Astrocyte (in vitro differentiated cells and primary cell): ENCODE data around the gene MAPK11. TPM values are rescaled to one million over a fixed set of nuclear protein-coding genes. Genes with fewer than 3 reads are reported as not detected.
A peak's percentile ranks its signal among the peaks of the same experiment; 100 is the strongest.

Source experiments
- DNase-seq: peaks from one replicate; pipeline ENCODE4 v3.0.0-alpha.2; 2010; ENCODE audit warnings: low read depth
- FAIRE-seq: peaks from 2 replicates; lab custom pipeline; 2011; peaks lifted over from hg19 to GRCh38; lab: Jason Lieb, UNC
- H2AFZ ChIP-seq: 2 replicates; pipeline ENCODE4 v1.6.0; 2012; ENCODE audit warnings: low read depth, low read length, inconsistent platforms
- H3K27ac ChIP-seq: 2 replicates; pipeline ENCODE4 v1.5.1; 2011; ENCODE audit warnings: low read depth, low read length, inconsistent platforms
- H3K27me3 ChIP-seq: 2 replicates; pipeline ENCODE4 v1.6.0; 2011; ENCODE audit warnings: low read length, inconsistent platforms; ENCODE audit not compliant: insufficient read depth
- H3K36me3 ChIP-seq: 2 replicates; pipeline ENCODE4 v1.5.1; 2011; ENCODE audit warnings: low read length, inconsistent platforms; ENCODE audit not compliant: insufficient read depth
- H3K4me1 ChIP-seq: 2 replicates; pipeline ENCODE4 v1.5.1; 2011; ENCODE audit warnings: low read length, inconsistent platforms; ENCODE audit not compliant: insufficient read depth
- H3K4me2 ChIP-seq: 2 replicates; pipeline ENCODE4 v1.6.0; 2012; ENCODE audit warnings: low read length, inconsistent platforms
- H3K4me3 ChIP-seq: 2 replicates; pipeline ENCODE4 v1.5.1; 2011; ENCODE audit warnings: low read depth, mild to moderate bottlenecking, low read length, inconsistent platforms; ENCODE audit not compliant: insufficient read depth
- H3K79me2 ChIP-seq: 2 replicates; pipeline ENCODE4 v1.6.0; 2012; ENCODE audit warnings: mild to moderate bottlenecking, low read length, inconsistent platforms; ENCODE audit not compliant: insufficient read depth
- H3K9ac ChIP-seq: 2 replicates; pipeline ENCODE4 v1.6.0; 2012; ENCODE audit warnings: mild to moderate bottlenecking, low read length, inconsistent platforms
- H3K9me3 ChIP-seq: 2 replicates; pipeline ENCODE4 v1.5.1; 2012; ENCODE audit warnings: low read depth, mild to moderate bottlenecking, low read length, inconsistent platforms; ENCODE audit not compliant: insufficient read depth
- H4K20me1 ChIP-seq: 2 replicates; pipeline ENCODE4 v1.6.0; 2012; ENCODE audit warnings: low read length, inconsistent platforms; ENCODE audit not compliant: insufficient read depth
- H3K27ac Mint-ChIP-seq: one replicate; pipeline ENCODE4 v1.8.0; 2021; ENCODE audit warnings: mild to moderate bottlenecking, mixed read lengths; ENCODE audit not compliant: unreplicated experiment
- H3K27me3 Mint-ChIP-seq: one replicate; pipeline ENCODE4 v1.8.0; 2021; ENCODE audit warnings: low read depth, mixed read lengths; ENCODE audit not compliant: unreplicated experiment
- H3K36me3 Mint-ChIP-seq: one replicate; pipeline ENCODE4 v1.8.0; 2021; ENCODE audit warnings: low read depth, mixed read lengths; ENCODE audit not compliant: unreplicated experiment
- H3K4me1 Mint-ChIP-seq: one replicate; pipeline ENCODE4 v1.8.0; 2021; ENCODE audit warnings: low read depth, mixed read lengths; ENCODE audit not compliant: unreplicated experiment
- H3K4me3 Mint-ChIP-seq: one replicate; pipeline ENCODE4 v1.8.0; 2021; ENCODE audit warnings: mild to moderate bottlenecking, moderate library complexity, mixed read lengths; ENCODE audit not compliant: unreplicated experiment
- H3K9me3 Mint-ChIP-seq: one replicate; pipeline ENCODE4 v1.8.0; 2021; ENCODE audit warnings: mild to moderate bottlenecking, mixed read lengths; ENCODE audit not compliant: unreplicated experiment
- EZH2 ChIP-seq: IDR thresholded peaks from 2 replicates; pipeline ENCODE4 v1.6.1; 2012; ENCODE audit warnings: mild to moderate bottlenecking, low read length, inconsistent platforms; ENCODE audit not compliant: insufficient read depth
- total RNA-seq: library from RNA; stranded (reverse); gene quantifications from 2 replicates; pipeline ENCODE4 v1.2.1, GENCODE V29; 2021
- TF ChIP-seq, protein P1 (sequence below): IDR thresholded peaks from 2 replicates; pipeline ENCODE4 v1.5.1; 2011; ENCODE audit warnings: low read depth, mild to moderate bottlenecking, inconsistent platforms, low read length, moderate library complexity; ENCODE audit not compliant: insufficient read depth

The MAPK11 gene
- total RNA-seq, 1 donor from 2014 or later: 19.6 TPM

DNA sequence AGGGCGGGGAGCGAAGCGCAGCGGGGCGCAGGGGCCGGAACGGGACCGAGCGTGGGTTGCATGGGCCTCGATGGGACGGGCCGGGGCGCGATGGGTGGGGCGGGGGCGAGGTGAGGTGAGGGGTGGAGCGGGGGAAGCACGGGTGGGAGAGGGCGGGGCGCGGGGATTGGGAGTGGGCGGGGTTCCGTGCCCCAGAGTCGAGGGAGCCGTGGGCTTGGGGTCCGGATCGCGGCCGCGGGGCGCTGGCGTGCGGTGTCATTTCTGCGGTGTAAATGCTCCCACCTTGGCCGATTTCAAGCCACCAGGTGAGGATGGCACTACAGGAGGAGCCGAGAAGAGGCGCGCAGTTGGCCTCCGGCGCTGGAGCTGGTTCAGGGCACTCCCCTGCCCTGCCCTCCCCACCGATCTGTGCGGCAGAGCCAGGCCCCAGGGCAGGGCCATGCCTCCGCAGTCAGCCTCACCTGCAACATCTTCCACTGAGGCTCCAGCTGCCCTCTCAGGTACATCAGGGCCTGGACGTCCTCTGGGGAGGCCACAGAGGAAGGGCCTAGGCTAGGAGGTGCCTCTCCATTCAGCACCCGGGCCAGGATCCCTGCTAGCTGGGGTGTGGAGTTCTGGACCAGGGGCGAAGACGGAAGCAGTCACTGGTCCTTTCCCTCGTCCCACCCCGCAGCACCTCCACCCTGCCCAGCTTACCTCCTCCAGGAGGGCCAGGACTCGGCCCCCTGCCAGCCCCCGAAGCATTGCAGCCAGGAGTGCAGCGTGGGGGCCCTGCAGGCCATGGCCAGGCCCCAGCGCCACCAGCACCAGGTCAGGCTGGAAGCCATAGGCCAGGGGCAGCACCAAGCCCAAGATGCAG is 24.7 kb downstream of the MAPK11 start:
- DNase-seq (no peak), FAIRE-seq (no peak)
- H3K4me3 Mint-ChIP-seq: peak overlapping the region; percentile 97
- H3K27ac ChIP-seq: peak overlapping the region; percentile 90
- peaks cover 14% of the 10 kb centered on the region for H3K4me1 Mint-ChIP-seq
- no peaks in the 10 kb centered on the region for H3K27me3 ChIP-seq
- H2AFZ ChIP-seq: peak overlapping the region; percentile 88
- H3K4me2 ChIP-seq: peak overlapping the region; percentile 99
- no peaks in the 10 kb centered on the region for H3K27me3 Mint-ChIP-seq
- TF ChIP-seq, protein P1, sequence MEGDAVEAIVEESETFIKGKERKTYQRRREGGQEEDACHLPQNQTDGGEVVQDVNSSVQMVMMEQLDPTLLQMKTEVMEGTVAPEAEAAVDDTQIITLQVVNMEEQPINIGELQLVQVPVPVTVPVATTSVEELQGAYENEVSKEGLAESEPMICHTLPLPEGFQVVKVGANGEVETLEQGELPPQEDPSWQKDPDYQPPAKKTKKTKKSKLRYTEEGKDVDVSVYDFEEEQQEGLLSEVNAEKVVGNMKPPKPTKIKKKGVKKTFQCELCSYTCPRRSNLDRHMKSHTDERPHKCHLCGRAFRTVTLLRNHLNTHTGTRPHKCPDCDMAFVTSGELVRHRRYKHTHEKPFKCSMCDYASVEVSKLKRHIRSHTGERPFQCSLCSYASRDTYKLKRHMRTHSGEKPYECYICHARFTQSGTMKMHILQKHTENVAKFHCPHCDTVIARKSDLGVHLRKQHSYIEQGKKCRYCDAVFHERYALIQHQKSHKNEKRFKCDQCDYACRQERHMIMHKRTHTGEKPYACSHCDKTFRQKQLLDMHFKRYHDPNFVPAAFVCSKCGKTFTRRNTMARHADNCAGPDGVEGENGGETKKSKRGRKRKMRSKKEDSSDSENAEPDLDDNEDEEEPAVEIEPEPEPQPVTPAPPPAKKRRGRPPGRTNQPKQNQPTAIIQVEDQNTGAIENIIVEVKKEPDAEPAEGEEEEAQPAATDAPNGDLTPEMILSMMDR: no peak
- no peak for TF ChIP-seq EZH2
- peaks cover 85% of the 10 kb centered on the region for H3K79me2 ChIP-seq
- peak overlapping the region; percentile 94 for H3K9ac ChIP-seq
- H3K4me3 ChIP-seq: peak overlapping the region; percentile 83
- peak overlapping the region; percentile 98 for H3K27ac Mint-ChIP-seq
- peaks cover 5% of the 10 kb centered on the region for H3K36me3 Mint-ChIP-seq
- no peaks in the 10 kb centered on the region for H3K9me3 Mint-ChIP-seq
- H3K4me1 ChIP-seq: peaks cover 42% of the 10 kb centered on the region
- peaks cover 65% of the 10 kb centered on the region for H4K20me1 ChIP-seq
- H3K9me3 ChIP-seq: no peaks in the 10 kb centered on the region
- H3K36me3 ChIP-seq: no peaks in the 10 kb centered on the region

DNA sequence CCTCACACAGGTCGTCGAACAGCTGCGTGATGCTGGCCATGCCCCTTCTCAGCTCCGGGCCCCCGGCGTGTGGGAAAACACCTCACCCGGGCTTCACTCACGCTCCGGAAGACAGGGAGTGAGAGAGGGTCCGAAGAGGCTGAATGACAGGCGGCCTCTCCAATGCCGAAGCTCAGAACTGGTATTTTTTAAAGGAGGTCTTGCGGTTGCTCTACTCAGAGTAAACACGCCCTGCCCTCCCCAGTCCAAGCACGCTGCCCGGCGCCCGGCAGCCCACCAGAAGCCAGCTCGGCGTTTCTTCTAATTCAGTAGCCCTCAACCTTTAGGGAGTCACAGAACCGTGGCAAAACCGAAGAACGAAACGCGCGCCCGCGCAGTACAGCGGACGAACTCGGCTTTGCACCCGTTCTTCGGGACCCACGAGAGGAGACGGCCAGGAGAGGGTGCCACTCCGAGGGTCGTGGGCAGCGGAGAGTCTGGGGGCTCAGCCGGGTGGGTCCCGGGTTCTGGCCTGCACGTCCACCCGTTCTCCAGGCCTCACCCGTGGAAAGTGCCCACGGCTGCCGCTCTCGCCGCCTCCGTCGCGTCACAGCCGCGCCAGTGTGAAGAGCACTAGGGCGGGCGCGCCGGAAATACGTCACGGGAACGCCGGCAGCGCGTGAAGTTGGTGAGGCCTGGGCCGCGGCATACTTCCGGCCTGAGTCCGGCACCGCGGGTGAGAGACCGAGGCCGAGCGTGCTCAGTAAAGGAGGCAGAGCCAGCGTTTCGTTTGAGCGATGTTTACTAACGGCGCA is 25.6 kb downstream of the MAPK11 start, which contains the start of gene TUBGCP6:
Gene TUBGCP6, minus strand, starts transcription at position 604 of the 794 bp plus-strand sequence. Its CDS starts 564 bp downstream, at position 40.
- H3K4me1 ChIP-seq: peaks cover 35% of the 10 kb centered on the region
- peak within 1 kb of the TSS; percentile 99 for H3K4me2 ChIP-seq
- peak within 1 kb of the TSS; percentile 83 for H3K4me3 ChIP-seq
- Mint-ChIP-seq H3K4me1 (peaks cover 12% of the 10 kb centered on the region), H3K4me3 (peak within 1 kb of the TSS; percentile 97), H3K27ac (peak within 1 kb of the TSS; percentile 98), H3K9me3 (no peaks in the 10 kb centered on the region), H3K36me3 (peaks cover 5% of the 10 kb centered on the region), H3K27me3 (no peaks in the 10 kb centered on the region)
- H3K79me2 ChIP-seq: peaks cover 85% of the 10 kb centered on the region
- peak within 1 kb of the TSS; percentile 88 for H2AFZ ChIP-seq
- FAIRE-seq (no peak), DNase-seq (peak; percentile 86)
- H3K9ac ChIP-seq: peak within 1 kb of the TSS; percentile 94
- H3K27ac ChIP-seq: peak within 1 kb of the TSS; percentile 90
- no peaks in the 10 kb centered on the region for H3K9me3 ChIP-seq
- no peaks in the 10 kb centered on the region for H3K36me3 ChIP-seq
- no peaks in the 10 kb centered on the region for H3K27me3 ChIP-seq
- H4K20me1 ChIP-seq: peaks cover 66% of the 10 kb centered on the region
- TF ChIP-seq, protein P1: no peak
- TF ChIP-seq EZH2: no peak
